LNCaP clone FGC (cell line): ENCODE data around the gene NHLRC2.

ENCODE experiments used
- DNase-seq: peaks from one replicate; pipeline ENCODE4 v3.0.0-alpha.2; 2011; ENCODE audit warnings: low read depth
- H3K4me3 ChIP-seq: 2 replicates; pipeline ENCODE4 v1.5.1; 2011; ENCODE audit warnings: mild to moderate bottlenecking, low read depth, low read length, control low read depth
- TF ChIP-seq, protein P1 (sequence below): IDR thresholded peaks from 2 replicates; pipeline ENCODE4 v1.5.1; 2012; ENCODE audit warnings: mild to moderate bottlenecking; ENCODE audit not compliant: control insufficient read depth, insufficient read depth; ENCODE audit errors: extremely low read depth

Gene NHLRC2

DNA sequence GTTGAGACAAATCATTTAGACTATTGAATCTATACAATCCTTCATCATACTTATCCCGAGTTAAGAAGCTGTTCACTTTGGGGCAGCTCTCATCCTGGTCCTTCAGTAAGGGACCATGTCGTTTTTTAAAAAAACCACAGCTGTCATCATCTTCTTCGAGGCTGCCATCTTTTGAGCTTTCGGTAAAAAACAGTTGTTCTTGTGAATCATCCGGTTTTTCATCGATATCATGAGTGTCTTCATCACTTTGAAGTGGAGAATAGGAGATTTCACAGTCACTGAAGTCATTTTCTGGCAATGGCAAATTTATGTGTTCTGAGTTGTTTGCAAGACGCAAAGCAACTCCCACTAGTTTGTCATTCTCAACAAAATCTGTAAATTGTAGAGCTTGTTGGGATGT is 4.5 kb upstream of the NHLRC2 start:
- peak; percentile 38 for DNase-seq
- peak overlapping the region; percentile 14; the same call in 1 of the 2 replicates for H3K4me3 ChIP-seq
- TF ChIP-seq, protein P1, sequence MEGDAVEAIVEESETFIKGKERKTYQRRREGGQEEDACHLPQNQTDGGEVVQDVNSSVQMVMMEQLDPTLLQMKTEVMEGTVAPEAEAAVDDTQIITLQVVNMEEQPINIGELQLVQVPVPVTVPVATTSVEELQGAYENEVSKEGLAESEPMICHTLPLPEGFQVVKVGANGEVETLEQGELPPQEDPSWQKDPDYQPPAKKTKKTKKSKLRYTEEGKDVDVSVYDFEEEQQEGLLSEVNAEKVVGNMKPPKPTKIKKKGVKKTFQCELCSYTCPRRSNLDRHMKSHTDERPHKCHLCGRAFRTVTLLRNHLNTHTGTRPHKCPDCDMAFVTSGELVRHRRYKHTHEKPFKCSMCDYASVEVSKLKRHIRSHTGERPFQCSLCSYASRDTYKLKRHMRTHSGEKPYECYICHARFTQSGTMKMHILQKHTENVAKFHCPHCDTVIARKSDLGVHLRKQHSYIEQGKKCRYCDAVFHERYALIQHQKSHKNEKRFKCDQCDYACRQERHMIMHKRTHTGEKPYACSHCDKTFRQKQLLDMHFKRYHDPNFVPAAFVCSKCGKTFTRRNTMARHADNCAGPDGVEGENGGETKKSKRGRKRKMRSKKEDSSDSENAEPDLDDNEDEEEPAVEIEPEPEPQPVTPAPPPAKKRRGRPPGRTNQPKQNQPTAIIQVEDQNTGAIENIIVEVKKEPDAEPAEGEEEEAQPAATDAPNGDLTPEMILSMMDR: no peak

DNA sequence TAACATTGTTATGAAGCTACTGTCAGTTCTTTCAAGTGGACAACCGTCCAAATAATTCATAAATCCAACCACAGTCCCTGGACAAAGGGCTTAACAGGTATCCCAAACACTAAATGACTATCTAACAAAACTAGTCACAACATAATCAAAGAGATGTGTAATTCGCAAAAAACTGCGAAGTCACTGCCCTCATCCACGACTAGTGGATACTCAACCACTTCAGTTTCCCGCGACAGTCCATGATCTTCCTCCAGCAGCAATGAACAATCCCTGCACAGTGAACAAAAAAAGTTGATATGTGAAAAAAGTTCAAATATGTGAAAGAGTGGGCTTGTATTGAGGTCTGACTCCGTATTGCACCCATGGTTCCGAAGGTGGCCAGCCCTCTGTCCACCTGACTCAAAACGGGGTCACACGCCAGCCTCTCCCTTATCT is 866 bp upstream of the NHLRC2 start:
- peak overlapping the region; percentile 73 for H3K4me3 ChIP-seq
- TF ChIP-seq, protein P1: no peak
- no peak for DNase-seq

DNA sequence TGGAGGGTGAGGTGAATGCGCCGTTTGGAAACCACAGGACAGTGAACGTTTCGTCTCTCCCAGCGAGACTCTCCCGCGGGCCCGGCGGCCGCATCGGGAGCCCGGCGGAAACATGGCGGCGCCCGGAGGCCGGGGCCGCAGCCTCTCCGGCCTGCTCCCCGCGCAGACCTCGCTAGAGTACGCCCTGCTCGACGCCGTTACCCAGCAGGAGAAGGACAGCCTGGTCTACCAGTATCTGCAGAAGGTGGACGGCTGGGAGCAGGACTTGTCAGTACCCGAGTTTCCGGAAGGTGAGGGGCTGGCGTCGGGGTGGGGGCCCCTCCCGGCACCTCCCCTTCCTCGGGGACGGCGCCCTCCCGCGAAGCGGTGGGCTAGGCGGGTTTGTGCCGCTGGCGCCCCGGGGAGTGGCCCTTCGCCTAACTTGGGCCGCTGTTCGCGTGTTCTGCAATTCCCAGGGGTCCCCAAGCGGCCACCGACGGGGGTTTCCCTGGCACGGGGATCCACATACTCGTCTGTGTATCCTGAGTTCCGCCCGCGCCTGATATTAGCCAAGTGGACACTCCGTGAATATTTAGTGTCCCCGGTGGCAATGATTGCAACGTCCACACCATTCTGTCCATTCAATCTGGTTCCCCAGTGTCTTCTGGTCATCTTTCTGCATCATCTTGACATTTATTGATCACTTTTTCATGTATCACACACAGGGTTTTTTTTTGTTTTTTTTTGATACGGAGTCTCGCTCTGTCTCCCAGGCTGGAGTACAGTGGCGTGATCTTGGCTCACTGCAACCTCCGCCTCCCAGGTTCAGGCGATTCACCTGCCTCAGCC is 514 bp downstream of the NHLRC2 start:
- TF ChIP-seq, protein P1: peak; percentile 6; the same call in 1 of the 2 replicates
- peak overlapping the region; percentile 73 for H3K4me3 ChIP-seq
- DNase-seq: no peak

DNA sequence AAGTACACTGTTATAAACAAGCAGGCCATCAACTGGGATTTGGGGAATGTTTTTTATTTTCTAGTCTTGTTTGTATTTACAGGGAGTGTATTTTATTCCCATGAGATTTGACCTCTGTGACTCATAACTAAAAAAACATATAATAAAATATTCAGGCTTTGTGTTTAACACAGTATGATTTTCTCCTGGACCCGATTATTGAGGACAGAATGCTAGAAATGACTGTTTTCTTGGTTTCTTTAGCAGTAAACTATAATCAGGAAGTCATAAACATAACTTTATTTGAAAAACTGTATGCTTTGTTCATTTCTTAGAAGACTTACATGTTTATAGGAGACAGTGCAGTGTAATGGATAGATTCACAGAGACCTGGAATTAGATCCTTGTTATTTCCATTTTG is 2.1 kb downstream of the NHLRC2 start:
- no peak for DNase-seq
- TF ChIP-seq, protein P1: no peak
- H3K4me3 ChIP-seq: no peak overlapping the region

DNA sequence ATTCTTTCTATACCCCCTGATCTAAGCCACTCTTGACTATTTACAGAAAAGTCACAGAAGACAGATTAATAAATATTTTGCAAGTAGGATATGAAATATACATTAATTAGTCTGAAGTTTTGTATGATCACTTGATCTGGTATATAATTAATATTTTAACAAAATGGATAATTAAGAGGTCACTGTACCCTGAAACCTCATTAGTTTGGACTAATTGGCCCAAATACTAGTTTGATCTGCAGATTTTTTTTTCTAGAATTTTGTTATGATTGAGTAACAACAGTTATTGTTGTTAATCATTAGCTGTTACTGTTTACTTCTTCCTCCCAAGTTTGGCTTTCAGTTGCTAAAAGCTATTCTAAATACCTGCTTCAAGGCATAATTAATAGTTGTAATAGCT is 2.7 kb downstream of the NHLRC2 start:
- no peak for DNase-seq
- TF ChIP-seq, protein P1: no peak
- H3K4me3 ChIP-seq: no peak overlapping the region

DNA sequence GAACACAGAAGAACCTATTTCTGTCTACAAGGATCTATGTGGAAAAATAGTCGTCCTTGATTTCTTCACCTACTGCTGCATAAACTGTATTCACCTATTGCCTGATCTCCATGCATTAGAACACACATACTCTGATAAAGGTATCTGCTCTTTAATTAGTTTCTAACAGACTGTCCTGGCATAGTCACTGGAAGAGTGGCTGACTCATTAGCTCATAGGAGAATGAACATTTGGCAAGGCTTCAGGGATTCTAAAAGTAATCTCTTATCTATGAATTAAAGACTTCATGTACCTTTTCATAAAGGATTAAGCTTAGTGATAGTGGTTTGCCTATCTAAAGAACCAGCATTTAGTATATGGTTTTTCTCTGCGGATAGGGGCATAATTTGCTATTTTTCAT is 4.1 kb downstream of the NHLRC2 start:
- no peak overlapping the region for H3K4me3 ChIP-seq
- DNase-seq: peak; percentile 51
- TF ChIP-seq, protein P1: no peak

DNA sequence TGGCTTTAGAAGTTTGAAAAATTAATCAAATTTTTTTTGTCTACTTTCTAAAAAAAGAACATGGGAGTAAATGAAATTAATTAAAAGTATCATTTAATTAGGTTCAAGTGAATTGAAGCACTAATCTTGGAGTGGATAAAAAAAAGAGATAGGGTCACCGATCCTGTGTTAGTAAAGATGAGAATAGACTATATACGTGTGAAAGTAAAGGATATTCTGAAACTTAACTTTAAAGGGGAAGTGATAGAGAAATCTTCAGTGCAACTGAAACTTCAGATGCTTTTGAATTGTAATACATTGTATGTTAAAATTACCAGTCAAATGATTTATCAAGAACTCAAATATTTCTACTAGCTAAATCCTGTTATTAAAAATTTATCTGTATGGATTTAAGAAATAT is 4.8 kb downstream of the NHLRC2 start:
- no peak for DNase-seq
- H3K4me3 ChIP-seq: no peak overlapping the region

More for the DNA sequence above, 4.8 kb downstream of the NHLRC2 start:
- TF ChIP-seq, protein P1: no peak
